B cell (primary cell): Measurements from ENCODE around the gene CASZ1. TPM values are rescaled to one million over a fixed set of nuclear protein-coding genes. Genes with fewer than 3 reads are reported as not detected.

Source experiments
- ATAC-seq: fragments of 200-7000 bp; cut with Tn5 transposase; one replicate; pipeline ENCODE4 v1.10.0; 2021; ENCODE audit warnings: low read depth, mild to moderate bottlenecking, moderate number of reproducible peaks, moderate library complexity
- CTCF ChIA-PET: fragments of 350-600 bp; sonication (Branson Sonifier 250); formaldehyde crosslinking; loops from one replicate; lab custom pipeline; 2021; ENCODE audit warnings: antibody characterized with exemption, inconsistent platforms; lab: Charles Lee
- POLR2A ChIA-PET: fragments of 350-600 bp; sonication (Branson Sonifier 250); formaldehyde crosslinking; loops from one replicate; lab custom pipeline; 2021; ENCODE audit warnings: antibody characterized with exemption; lab: Charles Lee
- DNase-seq: peaks from one replicate; pipeline ENCODE4 v3.0.0; 2013
- H2AFZ ChIP-seq: 2 replicates; pipeline ENCODE4 v1.6.1; 2012; ENCODE audit warnings: mild to moderate bottlenecking, low read depth, low read length; ENCODE audit not compliant: insufficient read depth, poor library complexity, severe bottlenecking
- H3K27ac ChIP-seq, 2 donors: 1 replicate in 1 of 2; 2 replicates in 1 of 2; pipeline ENCODE4 v1.5.1; 2012 to 2013; ENCODE audit warnings: low read length in 2 of 2, mild to moderate bottlenecking in 2 of 2, moderate library complexity in 1 of 2
- H3K27me3 ChIP-seq, 4 experiments: fragments of 200-600 bp in 1 of 4; sonication (generic) in 1 of 4; replicated peaks in 1 of 4; 1 replicate in 2 of 4; 2 replicates in 2 of 4; pipeline versions ENCODE4 v1.6.1 to v1.7.0; 2013 to 2016; ENCODE audit warnings: low read length in 3 of 4, mild to moderate bottlenecking in 2 of 4, mixed read lengths in 1 of 4, moderate library complexity in 1 of 4; ENCODE audit not compliant: insufficient read depth in 4 of 4, control insufficient read depth in 3 of 4; ENCODE audit errors: control extremely low read depth in 1 of 4
- H3K36me3 ChIP-seq, 2 experiments: replicated peaks in 1 of 2; 1 replicate in 1 of 2; 2 replicates in 1 of 2; pipeline versions ENCODE4 v1.6.1 to v1.7.1; 2013; ENCODE audit warnings: low read length in 1 of 2; ENCODE audit not compliant: insufficient read depth in 2 of 2, control insufficient read depth in 1 of 2; ENCODE audit errors: control extremely low read depth in 1 of 2, extremely low read depth in 1 of 2
- H3K4me1 ChIP-seq, 2 donors: fragments of 200-600 bp in 1 of 2; sonication (generic) in 1 of 2; 1 replicate in 1 of 2; 2 replicates in 1 of 2; pipeline versions ENCODE4 v1.5.1 to v1.6.1; 2013 to 2017; ENCODE audit warnings: low read length in 2 of 2; ENCODE audit not compliant: control insufficient read depth in 2 of 2, insufficient read depth in 2 of 2
- H3K4me2 ChIP-seq: replicated peaks from 2 replicates; pipeline ENCODE3; 2012; ENCODE audit warnings: mild to moderate bottlenecking, low read depth, low read length; ENCODE audit not compliant: poor library complexity, severe bottlenecking
- H3K4me3 ChIP-seq, 5 experiments: fragments of 200-600 bp in 1 of 5; sonication (generic) in 1 of 5; 1 replicate in 3 of 5; 2 replicates in 2 of 5; pipeline versions ENCODE4 v1.5.1 to v1.7.0; 2011 to 2016; ENCODE audit warnings: low read length in 4 of 5, mild to moderate bottlenecking in 4 of 5, low read depth in 2 of 5, control low read depth in 1 of 5, moderate library complexity in 1 of 5; ENCODE audit not compliant: insufficient read depth in 1 of 5; ENCODE audit errors: control extremely low read depth in 1 of 5, extremely low read depth in 1 of 5
- H3K79me2 ChIP-seq: fragments of 200-600 bp; sonication (generic); one replicate; pipeline ENCODE4 v1.6.0; 2016; ENCODE audit warnings: low read length; ENCODE audit not compliant: control insufficient read depth, insufficient read depth
- H3K9ac ChIP-seq: fragments of 200-600 bp; sonication (generic); 2 replicates; pipeline ENCODE4 v1.6.1; 2017; ENCODE audit warnings: mild to moderate bottlenecking, low read length, moderate library complexity
- H3K9me3 ChIP-seq, 3 donors: one replicate each; pipeline versions ENCODE4 v1.6.1 to v1.7.1; 2013; ENCODE audit warnings: low read length in 2 of 3; ENCODE audit not compliant: control insufficient read depth in 2 of 3, insufficient read depth in 1 of 3; ENCODE audit errors: control extremely low read depth in 1 of 3
- H4K20me1 ChIP-seq: 2 replicates; pipeline ENCODE4 v1.6.0; 2012; ENCODE audit warnings: mild to moderate bottlenecking, low read length; ENCODE audit not compliant: insufficient read depth, control insufficient read depth, poor library complexity, severe bottlenecking
- H3K27ac Mint-ChIP-seq: one replicate; pipeline ENCODE4 v1.8.0; 2021; ENCODE audit warnings: mixed read lengths
- H3K27me3 Mint-ChIP-seq: one replicate; pipeline ENCODE4 v1.8.0; 2021; ENCODE audit warnings: mixed read lengths
- H3K4me1 Mint-ChIP-seq: one replicate; pipeline ENCODE4 v1.8.0; 2021; ENCODE audit warnings: mixed read lengths
- H3K4me3 Mint-ChIP-seq: one replicate; pipeline ENCODE4 v1.8.0; 2021; ENCODE audit warnings: mixed read lengths
- H3K9me3 Mint-ChIP-seq: one replicate; pipeline ENCODE4 v1.8.0; 2022; ENCODE audit warnings: mixed read lengths; ENCODE audit not compliant: insufficient read depth
- CTCF ChIP-seq: fragments of 200-600 bp; IDR thresholded peaks from one replicate; pipeline ENCODE4 v1.8.0; 2022; ENCODE audit warnings: antibody characterized with exemption, mild to moderate bottlenecking
- EZH2 ChIP-seq: IDR thresholded peaks from 2 replicates; pipeline ENCODE4 v1.6.1; 2012; ENCODE audit warnings: borderline replicate concordance, low read depth, mild to moderate bottlenecking, moderate library complexity, low read length; ENCODE audit not compliant: insufficient read depth, poor library complexity, severe bottlenecking
- WGBS: methylation state at CpG from one replicate; pipeline ENCODE4 v1.1.5; 2013; ENCODE audit warnings: missing lambda C conversion rate; ENCODE audit not compliant: insufficient coverage; 5-methylcytosine and 5-hydroxymethylcytosine counted together
- intact Hi-C: fragments of 100-400 bp; cut with micrococcal nuclease; formaldehyde crosslinking; loops from one replicate; pipeline ENCODE4 v1.10.0; 2022
- polyA plus RNA-seq: library from polyadenylated mRNA; depleted of rRNA; stranded (reverse); fragments of >200 nt; gene quantifications from 2 replicates; pipeline ENCODE4 v1.2.3, GENCODE V29; 2012
- total RNA-seq, 2 donors: library from RNA; stranded (reverse); fragments of 120-200 nt in 1 of 2; gene quantifications; 1 replicate in 1 of 2; 2 replicates in 1 of 2; pipeline versions ENCODE4 v1.2.3 to v1.2.4, GENCODE V29; 2013 to 2022

CASZ1 gene
- total and polyA plus RNA-seq, 2 donors (not counting 1 experiment from before 2014, with no cell fraction given): 9.5 to 27.2 TPM

GRCh38 chr1:10765734-10766478 lies 30.5 kb downstream of the CASZ1 start:
- CTCF ChIA-PET: no interaction called here
- intact Hi-C loops: no loop called here

More at GRCh38 chr1:10765734-10766478, 30.5 kb downstream of the CASZ1 start:
- Histone ChIP-seq H3K9ac (no peak overlapping the region), H3K9me3 (peaks cover 0 to 3% (median 0%) of the 10 kb centered on the region in 3 donors), H3K4me3 (no peak overlapping the region), H3K4me1 (no peaks in the 10 kb centered on the region), H3K27ac (no peak overlapping the region), H3K27me3 (no peaks in the 10 kb centered on the region), H4K20me1 (no peaks in the 10 kb centered on the region), H3K79me2 (no peaks in the 10 kb centered on the region), H2AFZ (no peak overlapping the region), H3K4me2 (no peak overlapping the region), H3K36me3 (no peaks in the 10 kb centered on the region)
- no peaks in the 10 kb centered on the region for H3K9me3 Mint-ChIP-seq
- ATAC-seq: no peak
- no peak for TF ChIP-seq CTCF
- TF ChIP-seq EZH2: no peak
- no peak for DNase-seq
- H3K27me3 Mint-ChIP-seq: peaks cover 3% of the 10 kb centered on the region
- 63% methylated on average over 9 of the region's 17 CpGs for WGBS
- POLR2A ChIA-PET: no interaction called here
- no peak overlapping the region for H3K27ac Mint-ChIP-seq
- no peaks in the 10 kb centered on the region for H3K4me1 Mint-ChIP-seq
- H3K4me3 Mint-ChIP-seq: no peak overlapping the region
